ENCODE data around the gene CD207. TPM values are rescaled to one million over a fixed set of nuclear protein-coding genes. Genes with fewer than 3 reads are reported as not detected.

CD207 gene
- total RNA-seq, 6 experiments from 2014 or later: not detected

- H3K4me3 Mint-ChIP-seq: no peak overlapping the region
- DNase-seq: no peak
- peaks cover 5% of the 10 kb centered on the region; the same call in 1 of the 2 replicates for H3K4me1 Mint-ChIP-seq (ENCODE audit: low read depth)
- H3K27me3 Mint-ChIP-seq (ENCODE audit: insufficient read depth): peaks cover 35% of the 10 kb centered on the region
- TF ChIP-seq CTCF (IDR thresholded peaks at IDR 0.05): no peak
- H3K36me3 Mint-ChIP-seq (ENCODE audit: low read depth): no peaks in the 10 kb centered on the region
- H3K9me3 Mint-ChIP-seq: no peaks in the 10 kb centered on the region
- H3K27ac Mint-ChIP-seq: no peak overlapping the region
Measured at GRCh38 chr2:70793450-70793849, 42.2 kb downstream of the CD207 start.

- TF ChIP-seq CTCF (IDR thresholded peaks at IDR 0.05): no peak
- Mint-ChIP-seq H3K27ac (no peak within 1 kb of the TSS), H3K4me1 (ENCODE audit: low read depth) (peaks cover 8% of the 10 kb centered on the region; the same call in 1 of the 2 replicates), H3K4me3 (peak within 1 kb of the TSS; percentile 58; the same call in 1 of the 2 replicates), H3K9me3 (no peaks in the 10 kb centered on the region), H3K36me3 (ENCODE audit: low read depth) (no peaks in the 10 kb centered on the region), H3K27me3 (ENCODE audit: insufficient read depth) (peaks cover 39% of the 10 kb centered on the region)
- DNase-seq: no peak
Measured at GRCh38 chr2:70790136-70790828, 45.3 kb downstream of the CD207 start, which contains the start of gene FIGLA. FIGLA (minus strand) TSS chr2:70790643; CDS start chr2:70790638, 5 bp downstream.

- Mint-ChIP-seq H3K9me3 (no peaks in the 10 kb centered on the region), H3K36me3 (ENCODE audit: low read depth) (no peaks in the 10 kb centered on the region), H3K4me1 (ENCODE audit: low read depth) (peaks cover 9% of the 10 kb centered on the region; the same call in 1 of the 2 replicates), H3K27me3 (ENCODE audit: insufficient read depth) (peaks cover 41% of the 10 kb centered on the region), H3K4me3 (peak overlapping the region; percentile 58; the same call in 1 of the 2 replicates), H3K27ac (no peak overlapping the region)
- peak; percentile 77 for TF ChIP-seq CTCF (IDR thresholded peaks at IDR 0.05)
- peak; percentile 19 for DNase-seq
Measured at GRCh38 chr2:70789304-70790135, 46.1 kb downstream of the CD207 start.

GRCh38 chr2:70785137-70785911 lies 50.3 kb downstream of the CD207 start:
- H3K36me3 Mint-ChIP-seq (ENCODE audit: low read depth): no peaks in the 10 kb centered on the region
- H3K4me3 Mint-ChIP-seq: no peak overlapping the region
- DNase-seq: peak; percentile 22
- no peak overlapping the region for H3K27ac Mint-ChIP-seq
- H3K27me3 Mint-ChIP-seq (ENCODE audit: insufficient read depth): peaks cover 25% of the 10 kb centered on the region
- H3K9me3 Mint-ChIP-seq: no peaks in the 10 kb centered on the region
- H3K4me1 Mint-ChIP-seq (ENCODE audit: low read depth): peaks cover 15% of the 10 kb centered on the region
- TF ChIP-seq CTCF (IDR thresholded peaks at IDR 0.05): peak; percentile 72

GRCh38 chr2:70784320-70784719 lies 51.3 kb downstream of the CD207 start:
- no peaks in the 10 kb centered on the region for H3K9me3 Mint-ChIP-seq
- no peak overlapping the region for H3K4me3 Mint-ChIP-seq
- H3K36me3 Mint-ChIP-seq (ENCODE audit: low read depth): no peaks in the 10 kb centered on the region
- H3K27ac Mint-ChIP-seq: no peak overlapping the region
- peaks cover 19% of the 10 kb centered on the region for H3K4me1 Mint-ChIP-seq (ENCODE audit: low read depth)
- DNase-seq: no peak
- H3K27me3 Mint-ChIP-seq (ENCODE audit: insufficient read depth): peaks cover 20% of the 10 kb centered on the region
- no peak for TF ChIP-seq CTCF (IDR thresholded peaks at IDR 0.05)

Measured in HFFc6 (cell line).